ENCODE data around the gene PKIG. TPM values are rescaled to one million over a fixed set of nuclear protein-coding genes. Genes with fewer than 3 reads are reported as not detected.

PKIG gene
- total RNA-seq, 1 experiment from 2014 or later: 41.9 TPM

GRCh38 chr20:44571362-44571988, 10.9 kb upstream of the PKIG start:
- Histone ChIP-seq H2AFZ (no peak overlapping the region), H3K4me1 (replicated peaks; ENCODE audit: insufficient read depth) (peaks cover 35% of the 10 kb centered on the region), H4K20me1 (ENCODE audit: insufficient read depth) (no peaks in the 10 kb centered on the region), H3K4me2 (no peak overlapping the region), H3K27ac (0 out of 2 replicates have a peak overlapping the region, but pooled peaks have one; percentile 87), H3K9me2 (ENCODE audit: insufficient read depth) (no peaks in the 10 kb centered on the region), H3K79me2 (ENCODE audit: low read depth) (no peaks in the 10 kb centered on the region), H3F3A (ENCODE audit: insufficient read depth, low read depth) (peaks cover 38% of the 10 kb centered on the region), H3K9me3 (ENCODE audit: insufficient read depth, low read depth) (no peaks in the 10 kb centered on the region), H3K36me3 (ENCODE audit: low read depth) (no peaks in the 10 kb centered on the region), H3K27me3 (ENCODE audit: insufficient read depth, low read depth) (no peaks in the 10 kb centered on the region), H3K4me3 (no peak overlapping the region)
- intact Hi-C loops (cut with micrococcal nuclease; ENCODE audit: unreplicated experiment): loop anchor here (5.0 kb wide), 1 partner anchor 39 kb away; no protein-coding TSS in a partner anchor
- BruUV-seq (replicated peaks): no TSS peak
- CTCF ChIA-PET: no interaction called here
- no peak for DNase-seq
- POLR2A ChIA-PET (ENCODE audit: unreplicated experiment): no interaction called here
- no peak for TF ChIP-seq EZH2 (IDR thresholded peaks at IDR 0.05; ENCODE audit: low read depth)
- TF ChIP-seq, protein P1, sequence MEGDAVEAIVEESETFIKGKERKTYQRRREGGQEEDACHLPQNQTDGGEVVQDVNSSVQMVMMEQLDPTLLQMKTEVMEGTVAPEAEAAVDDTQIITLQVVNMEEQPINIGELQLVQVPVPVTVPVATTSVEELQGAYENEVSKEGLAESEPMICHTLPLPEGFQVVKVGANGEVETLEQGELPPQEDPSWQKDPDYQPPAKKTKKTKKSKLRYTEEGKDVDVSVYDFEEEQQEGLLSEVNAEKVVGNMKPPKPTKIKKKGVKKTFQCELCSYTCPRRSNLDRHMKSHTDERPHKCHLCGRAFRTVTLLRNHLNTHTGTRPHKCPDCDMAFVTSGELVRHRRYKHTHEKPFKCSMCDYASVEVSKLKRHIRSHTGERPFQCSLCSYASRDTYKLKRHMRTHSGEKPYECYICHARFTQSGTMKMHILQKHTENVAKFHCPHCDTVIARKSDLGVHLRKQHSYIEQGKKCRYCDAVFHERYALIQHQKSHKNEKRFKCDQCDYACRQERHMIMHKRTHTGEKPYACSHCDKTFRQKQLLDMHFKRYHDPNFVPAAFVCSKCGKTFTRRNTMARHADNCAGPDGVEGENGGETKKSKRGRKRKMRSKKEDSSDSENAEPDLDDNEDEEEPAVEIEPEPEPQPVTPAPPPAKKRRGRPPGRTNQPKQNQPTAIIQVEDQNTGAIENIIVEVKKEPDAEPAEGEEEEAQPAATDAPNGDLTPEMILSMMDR (conservative IDR thresholded peaks at IDR 0.05): no peak

- no peaks in the 10 kb centered on the region for H4K20me1 ChIP-seq (ENCODE audit: insufficient read depth)
- H3K79me2 ChIP-seq (ENCODE audit: low read depth): no peaks in the 10 kb centered on the region
- no TSS peak for BruUV-seq (replicated peaks)
- POLR2A ChIA-PET (ENCODE audit: unreplicated experiment): interaction anchor here (0.6 kb wide), 2 partner anchors 20 to 456 kb away, joined by 3 to 6 read pairs; no protein-coding TSS in a partner anchor
- peaks cover 42% of the 10 kb centered on the region for H3K4me1 ChIP-seq (replicated peaks; ENCODE audit: insufficient read depth)
- intact Hi-C loops (cut with micrococcal nuclease; ENCODE audit: unreplicated experiment): loop anchor here (5.0 kb wide), 1 partner anchor 41 kb away; no protein-coding TSS in a partner anchor
- CTCF ChIA-PET: interaction anchor here (0.5 kb wide), 1 partner anchor 439 kb away, joined by 4 read pairs; no protein-coding TSS in a partner anchor
- peaks cover 5% of the 10 kb centered on the region for H3K9me3 ChIP-seq (ENCODE audit: insufficient read depth, low read depth)
- H3K27ac ChIP-seq: peak overlapping the region; percentile 87
- no peaks in the 10 kb centered on the region for H3K27me3 ChIP-seq (ENCODE audit: insufficient read depth, low read depth)
- H3K9me2 ChIP-seq (ENCODE audit: insufficient read depth): no peaks in the 10 kb centered on the region
- peak overlapping the region; percentile 57 for H3K4me2 ChIP-seq
- DNase-seq: peak; percentile 55 to 97
- H3F3A ChIP-seq (ENCODE audit: insufficient read depth, low read depth): peaks cover 45% of the 10 kb centered on the region
- H3K36me3 ChIP-seq (ENCODE audit: low read depth): no peaks in the 10 kb centered on the region
- H3K4me3 ChIP-seq: peak overlapping the region; percentile 3; the same call in 1 of the 2 replicates
- no peak overlapping the region for H2AFZ ChIP-seq
- TF ChIP-seq EZH2 (IDR thresholded peaks at IDR 0.05; ENCODE audit: low read depth): no peak
- TF ChIP-seq, protein P1 (conservative IDR thresholded peaks at IDR 0.05): no peak
These were observed 9.6 kb upstream of the PKIG start for GRCh38 chr20:44572551-44573500.

DNA sequence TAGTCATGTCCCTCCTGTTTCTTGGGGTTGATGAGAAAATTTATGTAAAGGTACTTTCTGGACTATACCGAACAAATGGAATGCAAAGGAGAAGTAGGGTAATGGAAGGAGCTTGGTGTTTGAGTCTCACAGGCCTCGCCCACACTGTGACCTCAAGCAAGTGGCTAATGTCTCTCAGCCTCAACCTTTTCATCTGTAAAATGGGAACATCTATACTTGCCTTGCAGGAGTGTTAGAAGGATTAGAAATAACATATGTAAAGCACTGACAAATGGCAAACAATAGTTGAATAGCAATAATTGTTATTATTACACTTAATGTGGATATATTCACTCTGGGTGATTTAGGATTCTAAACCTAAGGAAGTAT, 8.9 kb upstream of the PKIG start:
- Histone ChIP-seq H3K4me2 (peak overlapping the region; percentile 57), H3K79me2 (ENCODE audit: low read depth) (no peaks in the 10 kb centered on the region), H3K9me2 (ENCODE audit: insufficient read depth) (no peaks in the 10 kb centered on the region), H3K4me3 (0 out of 2 replicates have a peak overlapping the region, but pooled peaks have one; percentile 3), H3K36me3 (ENCODE audit: low read depth) (no peaks in the 10 kb centered on the region), H3K27ac (peak overlapping the region; percentile 87), H2AFZ (no peak overlapping the region), H3K4me1 (replicated peaks; ENCODE audit: insufficient read depth) (peaks cover 42% of the 10 kb centered on the region), H4K20me1 (ENCODE audit: insufficient read depth) (no peaks in the 10 kb centered on the region), H3F3A (ENCODE audit: insufficient read depth, low read depth) (peaks cover 45% of the 10 kb centered on the region), H3K9me3 (ENCODE audit: insufficient read depth, low read depth) (peaks cover 5% of the 10 kb centered on the region), H3K27me3 (ENCODE audit: insufficient read depth, low read depth) (no peaks in the 10 kb centered on the region)
- TF ChIP-seq EZH2 (IDR thresholded peaks at IDR 0.05; ENCODE audit: low read depth): no peak
- TF ChIP-seq, protein P1 (conservative IDR thresholded peaks at IDR 0.05): no peak
- no peak for DNase-seq
- intact Hi-C loops (cut with micrococcal nuclease; ENCODE audit: unreplicated experiment): loop anchor here (5.0 kb wide), 1 partner anchor 41 kb away; no protein-coding TSS in a partner anchor
- ChIA-PET CTCF (interaction anchor here (0.5 kb wide), 1 partner anchor 438 kb away, joined by 4 read pairs; no protein-coding TSS in a partner anchor), POLR2A (ENCODE audit: unreplicated experiment) (interaction anchor here (0.5 to 0.6 kb wide), 2 partner anchors 21 to 90 kb away, joined by 5 to 6 read pairs; no protein-coding TSS in a partner anchor)
- BruUV-seq (replicated peaks): no TSS peak
